C4-2B (cell line): ENCODE data around the gene TRAF3.

ENCODE experiments used
- CTCF ChIP-seq: fragments of 450-650 bp; conservative IDR thresholded peaks from 2 replicates; pipeline ENCODE4 v1.5.1; 2017; ENCODE audit warnings: mild to moderate bottlenecking
- ZFX ChIP-seq: fragments of 450-650 bp; IDR thresholded peaks from 2 replicates; pipeline ENCODE4 v1.6.1; 2017

- TF ChIP-seq CTCF = no peak
- no peak for TF ChIP-seq ZFX
Observed at GRCh38 chr14:102779084-102779462, 1.8 kb downstream of the TRAF3 start.
